H1 (cell line): Measurements from ENCODE around the gene TMEM220.
A peak's percentile ranks its signal among the peaks of the same experiment; 100 is the strongest.

Experiments used
- CTCF ChIP-seq, 3 experiments: IDR thresholded peaks; 1 replicate in 2 of 3; 2 replicates in 1 of 3; pipeline versions ENCODE4 v1.5.1 to v1.6.1; 2011; ENCODE audit warnings: low read length in 3 of 3, mild to moderate bottlenecking in 3 of 3, inconsistent platforms in 2 of 3, low read depth in 1 of 3, moderate library complexity in 1 of 3; ENCODE audit not compliant: insufficient read depth in 1 of 3; ENCODE audit errors: control extremely low read depth in 1 of 3
- EP300 ChIP-seq, 2 experiments: IDR thresholded peaks; 1 replicate in 1 of 2; 2 replicates in 1 of 2; pipeline ENCODE4 v1.6.1; 2011 to 2012; ENCODE audit warnings: low read depth in 2 of 2, low read length in 2 of 2, mild to moderate bottlenecking in 2 of 2, borderline replicate concordance in 1 of 2, inconsistent platforms in 1 of 2, moderate library complexity in 1 of 2
- SP4 ChIP-seq: IDR thresholded peaks from 2 replicates; pipeline ENCODE4 v1.6.1; 2012; ENCODE audit warnings: low read length, inconsistent platforms
- SUZ12 ChIP-seq: fragments of 200-600 bp; sonication (generic); IDR thresholded peaks from 2 replicates; pipeline ENCODE4 v1.6.1; 2012; ENCODE audit warnings: mild to moderate bottlenecking, inconsistent platforms, low read length, moderate library complexity, mixed read lengths
- TEAD4 ChIP-seq: IDR thresholded peaks from 2 replicates; pipeline ENCODE4 v1.6.1; 2012; ENCODE audit warnings: low read depth, low read length, inconsistent platforms, mixed read lengths
- TF ChIP-seq, protein P1 (sequence below): IDR thresholded peaks from 2 replicates; pipeline ENCODE4 v1.6.1; 2011; ENCODE audit warnings: low read length, improper control_type of control experiment

DNA sequence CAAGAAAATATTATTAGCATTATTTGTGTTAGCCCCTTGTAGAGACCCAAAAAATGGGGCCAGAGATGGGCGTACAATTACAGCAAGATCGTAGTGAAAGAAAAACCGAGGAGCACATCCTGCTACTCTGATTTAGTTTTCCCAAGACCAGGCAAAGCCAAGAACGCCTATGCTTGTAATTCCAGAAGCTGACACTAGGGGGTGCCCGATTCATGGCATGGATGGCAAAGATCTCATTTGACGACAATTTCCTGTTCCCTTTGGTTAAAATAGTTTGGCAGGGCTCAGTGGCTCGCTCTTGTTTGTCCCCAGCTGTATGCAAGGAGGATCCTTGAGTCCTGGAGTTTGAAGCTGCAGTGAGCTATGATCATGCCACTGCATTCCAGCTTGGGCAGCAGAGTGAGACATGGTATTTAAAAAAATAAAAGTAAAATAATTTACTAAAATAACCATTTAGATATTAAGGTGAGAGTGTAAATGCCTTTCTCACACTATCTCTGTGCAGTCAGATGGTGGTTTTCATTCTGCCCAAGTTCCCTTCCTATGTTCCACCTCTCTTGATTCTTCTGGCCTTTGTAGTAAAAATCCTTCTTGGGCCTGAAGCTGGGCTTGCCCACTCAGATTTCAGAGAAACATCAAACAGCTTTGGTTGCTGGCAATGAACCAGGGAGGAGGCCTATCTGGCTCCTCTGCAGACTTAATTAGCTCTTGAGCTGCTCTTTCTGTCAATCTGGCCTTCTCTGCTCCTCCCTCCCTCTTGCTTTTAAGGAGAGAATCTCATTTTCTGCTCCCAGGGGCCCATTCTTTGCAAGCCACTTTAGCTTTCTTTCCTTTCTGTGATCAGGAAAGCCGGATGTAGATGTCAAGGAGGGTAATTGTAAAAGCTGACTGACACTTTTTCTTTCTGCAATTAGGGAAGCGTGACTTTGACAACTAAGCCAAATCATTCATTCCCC is 42.9 kb upstream of the TMEM220 start:
- TF ChIP-seq CTCF (IDR thresholded peaks at IDR 0.05; ENCODE audit: control extremely low read depth in 1 of 3, insufficient read depth in 1 of 3, low read depth in 1 of 3, low read length in 3 of 3): peak; percentile 64 to 95 (median 84)
- TF ChIP-seq, protein P1, sequence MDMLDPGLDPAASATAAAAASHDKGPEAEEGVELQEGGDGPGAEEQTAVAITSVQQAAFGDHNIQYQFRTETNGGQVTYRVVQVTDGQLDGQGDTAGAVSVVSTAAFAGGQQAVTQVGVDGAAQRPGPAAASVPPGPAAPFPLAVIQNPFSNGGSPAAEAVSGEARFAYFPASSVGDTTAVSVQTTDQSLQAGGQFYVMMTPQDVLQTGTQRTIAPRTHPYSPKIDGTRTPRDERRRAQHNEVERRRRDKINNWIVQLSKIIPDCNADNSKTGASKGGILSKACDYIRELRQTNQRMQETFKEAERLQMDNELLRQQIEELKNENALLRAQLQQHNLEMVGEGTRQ: no peak
- TF ChIP-seq SUZ12: no peak
- no peak for TF ChIP-seq SP4
- TF ChIP-seq EP300 (IDR thresholded peaks at IDR 0.05; ENCODE audit: borderline replicate concordance in 1 of 2, low read depth in 2 of 2, low read length in 2 of 2): no peak
- no peak for TF ChIP-seq TEAD4
